ENCODE data around the gene MST1. TPM values are rescaled to one million over a fixed set of nuclear protein-coding genes. Genes with fewer than 3 reads are reported as not detected.

Gene MST1
- total and polyA plus RNA-seq, 2 of the 4 experiments (the other 2 are of a cell fraction) = 1.3 to 13.0 TPM

DNA sequence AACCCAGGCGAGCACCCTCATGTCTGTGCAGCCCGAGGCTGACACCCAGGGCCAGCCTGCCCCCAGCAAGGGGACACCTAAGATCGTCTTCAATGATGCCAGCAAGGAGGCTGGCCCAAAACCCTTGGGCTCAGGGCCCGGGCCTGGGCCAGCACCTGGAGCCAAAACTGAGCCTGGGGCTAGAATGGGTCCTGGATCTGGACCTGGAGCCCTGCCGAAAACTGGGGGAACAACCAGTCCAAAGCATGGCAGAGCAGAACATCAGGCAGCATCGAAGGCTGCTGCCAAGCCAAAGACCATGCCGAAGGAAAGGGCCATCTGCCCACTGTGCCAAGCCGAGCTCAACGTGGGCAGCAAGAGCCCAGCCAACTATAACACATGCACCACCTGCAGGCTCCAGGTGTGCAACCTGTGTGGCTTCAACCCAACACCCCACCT lies 46.5 kb downstream of the MST1 start:
- BruUV-seq (replicated peaks) = no TSS peak
- no peak for ATAC-seq (ENCODE audit: low read depth)
- Histone ChIP-seq H2BK120ac (ENCODE audit: low read depth, low read length) (no peak overlapping the region), H3K4me2 (ENCODE audit: low read depth, low read length) (no peak overlapping the region), H2BK5ac (ENCODE audit: low read depth, low read length, poor library complexity, severe bottlenecking) (no peak overlapping the region), H3K23ac (ENCODE audit: low read depth, low read length) (no peak overlapping the region), H3K9me1 (ENCODE audit: insufficient read depth, low read length) (no peaks in the 10 kb centered on the region), H2BK15ac (ENCODE audit: low read depth, low read length) (no peak overlapping the region), H3K9ac (ENCODE audit: low read depth, low read length) (no peak overlapping the region), H2AK5ac (ENCODE audit: low read depth, low read length) (no peak overlapping the region), H3K56ac (ENCODE audit: extremely low read depth, insufficient read depth, low read length) (no peak overlapping the region), H3K36me3 (ENCODE audit: control insufficient read depth, insufficient read depth, low read length) (no peaks in the 10 kb centered on the region), H4K20me1 (ENCODE audit: insufficient read depth, low read length) (no peaks in the 10 kb centered on the region), H3K27ac (ENCODE audit: insufficient read depth, low read length) (no peak overlapping the region), H4K5ac (ENCODE audit: low read depth, low read length) (no peak overlapping the region), H3K4ac (ENCODE audit: low read depth, low read length) (no peak overlapping the region), H2BK20ac (ENCODE audit: low read depth, low read length) (no peak overlapping the region), H3K4me1 (ENCODE audit: control insufficient read depth, insufficient read depth, low read length) (peaks cover 3% of the 10 kb centered on the region; the same call in 1 of the 2 replicates), H2AK9ac (replicated peaks; ENCODE audit: low read depth, low read length, poor library complexity) (no peak overlapping the region), H3K79me1 (ENCODE audit: low read depth in 1 of 2, low read length in 2 of 2) (no peaks in the 10 kb centered on the region), H4K91ac (ENCODE audit: insufficient read depth, low read depth, low read length) (no peak overlapping the region), H4K8ac (ENCODE audit: low read depth in 2 of 2, low read length in 2 of 2) (no peak overlapping the region), H3K27me3 (ENCODE audit: control insufficient read depth, insufficient read depth, low read length) (peaks cover 40% of the 10 kb centered on the region), H3K9me3 (ENCODE audit: control insufficient read depth, insufficient read depth, low read length) (no peaks in the 10 kb centered on the region), H3K4me3 (ENCODE audit: insufficient read depth, low read depth, low read length) (no peak overlapping the region), H3K14ac (replicated peaks; ENCODE audit: low read depth, low read length) (no peak overlapping the region), H2AFZ (replicated peaks; ENCODE audit: low read length, poor library complexity) (no peak overlapping the region), H3K18ac (ENCODE audit: low read depth, low read length) (no peak overlapping the region)
- ChIA-PET CTCF (no interaction called here), POLR2A (ENCODE audit: unreplicated experiment) (no interaction called here)
- TF ChIP-seq CHD1 (IDR thresholded peaks at IDR 0.05; ENCODE audit: low read depth, low read length) = no peak
- TF ChIP-seq RFX5 (IDR thresholded peaks at IDR 0.05; ENCODE audit: low read depth, low read length) = no peak
- no peak for TF ChIP-seq NFE2L2 (IDR thresholded peaks at IDR 0.05; ENCODE audit: low read depth, low read length)
- TF ChIP-seq, protein P1, sequence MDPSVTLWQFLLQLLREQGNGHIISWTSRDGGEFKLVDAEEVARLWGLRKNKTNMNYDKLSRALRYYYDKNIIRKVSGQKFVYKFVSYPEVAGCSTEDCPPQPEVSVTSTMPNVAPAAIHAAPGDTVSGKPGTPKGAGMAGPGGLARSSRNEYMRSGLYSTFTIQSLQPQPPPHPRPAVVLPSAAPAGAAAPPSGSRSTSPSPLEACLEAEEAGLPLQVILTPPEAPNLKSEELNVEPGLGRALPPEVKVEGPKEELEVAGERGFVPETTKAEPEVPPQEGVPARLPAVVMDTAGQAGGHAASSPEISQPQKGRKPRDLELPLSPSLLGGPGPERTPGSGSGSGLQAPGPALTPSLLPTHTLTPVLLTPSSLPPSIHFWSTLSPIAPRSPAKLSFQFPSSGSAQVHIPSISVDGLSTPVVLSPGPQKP (IDR thresholded peaks at IDR 0.05; ENCODE audit: borderline replicate concordance, low read depth, low read length) = no peak
- TF ChIP-seq MAFK (IDR thresholded peaks at IDR 0.05; ENCODE audit: low read depth, low read length) = no peak
- no peak for TF ChIP-seq SMC3 (IDR thresholded peaks at IDR 0.05; ENCODE audit: low read depth, low read length)
- TF ChIP-seq, protein P2, sequence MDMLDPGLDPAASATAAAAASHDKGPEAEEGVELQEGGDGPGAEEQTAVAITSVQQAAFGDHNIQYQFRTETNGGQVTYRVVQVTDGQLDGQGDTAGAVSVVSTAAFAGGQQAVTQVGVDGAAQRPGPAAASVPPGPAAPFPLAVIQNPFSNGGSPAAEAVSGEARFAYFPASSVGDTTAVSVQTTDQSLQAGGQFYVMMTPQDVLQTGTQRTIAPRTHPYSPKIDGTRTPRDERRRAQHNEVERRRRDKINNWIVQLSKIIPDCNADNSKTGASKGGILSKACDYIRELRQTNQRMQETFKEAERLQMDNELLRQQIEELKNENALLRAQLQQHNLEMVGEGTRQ (IDR thresholded peaks at IDR 0.05; ENCODE audit: low read depth, low read length) = no peak
- no peak for TF ChIP-seq MAZ (IDR thresholded peaks at IDR 0.05; ENCODE audit: borderline replicate concordance, low read depth, low read length)
- TF ChIP-seq FOS (IDR thresholded peaks at IDR 0.05; ENCODE audit: low read depth, low read length) = no peak
- TF ChIP-seq MXI1 (IDR thresholded peaks at IDR 0.05; ENCODE audit: borderline replicate concordance, low read depth, low read length) = no peak
- no peak for TF ChIP-seq CEBPB (IDR thresholded peaks at IDR 0.05; ENCODE audit: low read depth, low read length)
- TF ChIP-seq BHLHE40 (IDR thresholded peaks at IDR 0.05; ENCODE audit: low read depth, low read length) = no peak
- TF ChIP-seq RAD21 (IDR thresholded peaks at IDR 0.05; ENCODE audit: low read length) = no peak
- TF ChIP-seq, protein P3, sequence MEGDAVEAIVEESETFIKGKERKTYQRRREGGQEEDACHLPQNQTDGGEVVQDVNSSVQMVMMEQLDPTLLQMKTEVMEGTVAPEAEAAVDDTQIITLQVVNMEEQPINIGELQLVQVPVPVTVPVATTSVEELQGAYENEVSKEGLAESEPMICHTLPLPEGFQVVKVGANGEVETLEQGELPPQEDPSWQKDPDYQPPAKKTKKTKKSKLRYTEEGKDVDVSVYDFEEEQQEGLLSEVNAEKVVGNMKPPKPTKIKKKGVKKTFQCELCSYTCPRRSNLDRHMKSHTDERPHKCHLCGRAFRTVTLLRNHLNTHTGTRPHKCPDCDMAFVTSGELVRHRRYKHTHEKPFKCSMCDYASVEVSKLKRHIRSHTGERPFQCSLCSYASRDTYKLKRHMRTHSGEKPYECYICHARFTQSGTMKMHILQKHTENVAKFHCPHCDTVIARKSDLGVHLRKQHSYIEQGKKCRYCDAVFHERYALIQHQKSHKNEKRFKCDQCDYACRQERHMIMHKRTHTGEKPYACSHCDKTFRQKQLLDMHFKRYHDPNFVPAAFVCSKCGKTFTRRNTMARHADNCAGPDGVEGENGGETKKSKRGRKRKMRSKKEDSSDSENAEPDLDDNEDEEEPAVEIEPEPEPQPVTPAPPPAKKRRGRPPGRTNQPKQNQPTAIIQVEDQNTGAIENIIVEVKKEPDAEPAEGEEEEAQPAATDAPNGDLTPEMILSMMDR (conservative IDR thresholded peaks at IDR 0.05; ENCODE audit: low read depth, low read length) = no peak
- no peak for TF ChIP-seq POLR2A (IDR thresholded peaks at IDR 0.05; ENCODE audit: low read depth, low read length)
- no peak for TF ChIP-seq RCOR1 (IDR thresholded peaks at IDR 0.05; ENCODE audit: insufficient replicate concordance, low read length)
- in situ Hi-C loops (cut with MboI; ENCODE audit: low sequenced_read_pairs) (no loop called here), dilution Hi-C loops (cut with HindIII; ENCODE audit: low sequenced_read_pairs, unreplicated experiment) (no loop called here), intact Hi-C loops (cut with micrococcal nuclease) (no loop called here)
- 38% methylated on average over 3 of the region's 9 CpGs; no CpG with 5 or more reads in 1 of the 2 experiments for WGBS, 2 experiments (ENCODE audit: extremely low coverage in 2 of 2, insufficient read length in 1 of 2)
- DNase-seq = no peak
